HepG2 (cell line): ENCODE measurements around the gene PKLR. TPM values are rescaled to one million over a fixed set of nuclear protein-coding genes. Genes with fewer than 3 reads are reported as not detected.

Experiments used
- FOXK2 ChIP-seq: fragments of 450-650 bp; IDR thresholded peaks from 2 replicates; pipeline ENCODE4 v1.6.1; 2016
- KDM3A ChIP-seq: IDR thresholded peaks from 2 replicates; pipeline ENCODE4 v1.6.1; 2018; ENCODE audit warnings: low read depth, missing compliant biosample characterization
- MXD3 ChIP-seq: IDR thresholded peaks from 2 replicates; pipeline ENCODE4 v1.6.1; 2016; ENCODE audit warnings: mild to moderate bottlenecking, missing biosample characterization, missing genetic modification reagents
- PBX3 ChIP-seq: sonication (generic); formaldehyde crosslinking; IDR thresholded peaks from 2 replicates; pipeline ENCODE4 v1.8.1; 2023; ENCODE audit warnings: missing genetic modification reagents, inconsistent platforms, borderline replicate concordance
- POLR2A ChIP-seq, 2 experiments: IDR thresholded peaks; 2 replicates each; pipeline ENCODE4 v1.6.1; 2011; ENCODE audit warnings: low read depth in 2 of 2, low read length in 2 of 2, mild to moderate bottlenecking in 1 of 2, moderate library complexity in 1 of 2; ENCODE audit not compliant: insufficient read depth in 1 of 2
- RBM22 ChIP-seq: fragments of 200-400 bp; formaldehyde crosslinking; optimal IDR thresholded peaks from 2 replicates; pipeline ENCODE3; 2017; ENCODE audit warnings: mild to moderate bottlenecking, low read length, moderate library complexity
- RNF219 ChIP-seq: sonication (generic); formaldehyde crosslinking; IDR thresholded peaks from 2 replicates; pipeline ENCODE4 v1.5.0; 2020; ENCODE audit warnings: mild to moderate bottlenecking, missing genetic modification reagents
- SMC3 ChIP-seq: IDR thresholded peaks from 2 replicates; pipeline ENCODE4 v1.6.1; 2011; ENCODE audit warnings: low read length, improper control_type of control experiment
- SOX6 ChIP-seq, 2 experiments: fragments of 450-650 bp in 1 of 2; sonication (generic) in 1 of 2; formaldehyde crosslinking in 1 of 2; IDR thresholded peaks; 2 replicates each; pipeline versions ENCODE4 v1.4.0 to v1.6.1; 2017 to 2020; ENCODE audit warnings: antibody characterized with exemption in 1 of 2, mild to moderate bottlenecking in 1 of 2, missing genetic modification reagents in 1 of 2
- YEATS2 ChIP-seq: sonication (generic); formaldehyde crosslinking; IDR thresholded peaks from 2 replicates; pipeline ENCODE4 v1.4.0; 2020; ENCODE audit warnings: missing genetic modification reagents, borderline replicate concordance
- ZNF136 ChIP-seq: sonication (generic); formaldehyde crosslinking; IDR thresholded peaks from 2 replicates; pipeline ENCODE4 v1.8.1; 2022; ENCODE audit warnings: low read depth, mild to moderate bottlenecking, moderate library complexity, missing genetic modification reagents
- ZNF318 ChIP-seq: sonication (generic); formaldehyde crosslinking; IDR thresholded peaks from 2 replicates; pipeline ENCODE4 v1.4.0; 2020; ENCODE audit warnings: mild to moderate bottlenecking, missing genetic modification reagents
- ZNF556 ChIP-seq: sonication (generic); formaldehyde crosslinking; IDR thresholded peaks from 2 replicates; pipeline ENCODE4 v1.4.0; 2020; ENCODE audit warnings: mild to moderate bottlenecking, missing genetic modification reagents, borderline replicate concordance
- ZNF75D ChIP-seq: sonication (generic); formaldehyde crosslinking; IDR thresholded peaks from 2 replicates; pipeline ENCODE4 v1.8.1; 2023; ENCODE audit warnings: missing genetic modification reagents, mild to moderate bottlenecking, borderline replicate concordance
- polyA plus RNA-seq, 8 experiments: library from polyadenylated mRNA; depleted of rRNA in 3 of 8; stranded (reverse) in 7 of 8; unstranded in 1 of 8; fragments of >200 nt; fragmentation: Illumina TruSeq in 4 of 8; extraction: Trizol in 4 of 8; gene quantifications; 2 replicates each; pipeline versions ENCODE4 v1.2.1 to v1.2.3, GENCODE V29; 2011 to 2016; ENCODE audit warnings: low read depth in 4 of 8, missing spikeins in 1 of 8, mixed read lengths in 1 of 8; ENCODE audit not compliant: insufficient read depth in 1 of 8
- total RNA-seq, 5 experiments: library from RNA; depleted of rRNA; stranded (reverse); fragments of >200 nt; fragmentation: Illumina TruSeq; extraction: Trizol; gene quantifications; 2 replicates each; pipeline ENCODE4 v1.2.3, GENCODE V29; 2016; ENCODE audit warnings: low read depth in 1 of 5

Gene PKLR
- total and polyA plus RNA-seq, 2 of the 13 experiments (the other 11 are each of a cell fraction or from before 2014, with no cell fraction given) = 10.3 to 29.3 TPM

- TF ChIP-seq RNF219 (no peak), SMC3 (no peak), ZNF136 (CRISPR knock-in tag) (no peak), YEATS2 (CRISPR knock-in tag) (no peak), KDM3A (0 out of 2 replicates have a peak, but pooled peaks have one; percentile 32), RBM22 (no peak), FOXK2 (no peak), MXD3 (no peak), ZNF75D (CRISPR knock-in tag) (no peak), ZNF556 (CRISPR knock-in tag) (no peak), POLR2A (IDR thresholded peaks at IDR 0.05; ENCODE audit: insufficient read depth in 1 of 2, low read depth in 2 of 2, low read length in 2 of 2) (0 out of 4 replicates have a peak, but pooled peaks of 1 of the 2 experiments have one; percentile 20), ZNF318 (CRISPR knock-in tag) (no peak), PBX3 (no peak), SOX6 (IDR thresholded peaks at IDR 0.05) (no peak), SOX6 (CRISPR knock-in tag; IDR thresholded peaks at IDR 0.05) (no peak)
Measured at GRCh38 chr1:155272466-155273342, 28.5 kb downstream of the PKLR start (continued).
